ENCODE results near the gene B4GALT1. TPM values are rescaled to one million over a fixed set of nuclear protein-coding genes. Genes with fewer than 3 reads are reported as not detected.

B4GALT1 gene
- total RNA-seq, 1 experiment from 2014 or later: 32.0 TPM

DNA sequence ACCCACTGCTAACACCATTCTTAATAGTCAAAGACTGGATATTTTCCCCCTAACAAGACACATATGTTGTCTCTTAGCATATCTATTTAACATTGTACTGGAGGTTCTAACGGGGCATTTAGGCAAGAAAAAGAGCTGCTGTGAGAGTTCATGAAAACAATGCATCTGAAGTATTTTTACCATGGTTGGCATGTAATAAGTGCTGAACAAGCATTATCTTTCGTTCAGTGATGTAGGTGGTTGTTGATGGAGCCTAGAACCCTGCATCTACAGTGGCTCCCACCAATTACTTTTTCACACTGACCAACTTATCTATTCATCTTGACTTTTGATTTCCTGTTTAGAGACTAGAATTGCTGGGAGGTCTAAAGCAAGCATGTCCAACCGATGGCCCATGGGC, 12.8 kb downstream of the B4GALT1 start:
- intact Hi-C loops (cut with micrococcal nuclease; ENCODE audit: unreplicated experiment): no loop called here
- ChIA-PET POLR2A (ENCODE audit: low non-redundant PET) (no interaction called here), CTCF (interaction anchor here (0.7 kb wide), 1 partner anchor 55 kb away, joined by 3 read pairs; no protein-coding TSS in a partner anchor)
- Histone ChIP-seq H3K27me3 (replicated peaks; ENCODE audit: insufficient read depth, low read depth, low read length, poor library complexity) (no peaks in the 10 kb centered on the region), H3K4me3 (ENCODE audit: low read depth, low read length, poor library complexity, severe bottlenecking) (no peak overlapping the region), H3K4me1 (ENCODE audit: insufficient read depth, low read length, poor library complexity, severe bottlenecking) (peaks cover 45% of the 10 kb centered on the region), H3K9me3 (ENCODE audit: low read depth, low read length, poor library complexity, severe bottlenecking) (no peaks in the 10 kb centered on the region), H3K27ac (ENCODE audit: low read depth, low read length, poor library complexity, severe bottlenecking) (no peak overlapping the region), H3K36me3 (ENCODE audit: insufficient read depth, low read length, poor library complexity, severe bottlenecking) (no peaks in the 10 kb centered on the region)
- DNase-seq (ENCODE audit: low spot score): no peak
- BruUV-seq (replicated peaks): no TSS peak
- TF ChIP-seq CTCF (conservative IDR thresholded peaks at IDR 0.05; ENCODE audit: low read depth, low read length): no peak
- no peak for TF ChIP-seq EZH2 (IDR thresholded peaks at IDR 0.05; ENCODE audit: borderline replicate concordance, low read depth, low read length, poor library complexity, severe bottlenecking)

DNA sequence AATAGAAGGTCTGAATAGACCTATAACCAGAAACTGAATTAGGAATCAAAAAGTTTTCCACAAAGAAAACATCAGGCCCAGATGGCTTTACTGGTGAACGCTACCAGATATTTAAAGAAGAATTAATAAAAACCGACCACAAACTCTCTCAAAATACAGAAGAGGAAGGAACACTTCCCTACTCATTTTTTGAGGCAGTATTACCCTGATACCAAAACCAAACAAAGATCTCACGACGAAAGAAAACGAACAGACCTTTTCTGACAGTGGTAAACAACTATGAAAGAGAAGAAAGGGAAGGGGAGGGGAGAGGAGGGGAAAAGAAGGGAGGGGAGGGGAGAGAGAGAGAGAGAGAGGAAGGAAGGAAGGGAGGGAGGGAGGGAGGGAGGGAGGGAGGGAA, 13.5 kb downstream of the B4GALT1 start:
- H3K4me1 ChIP-seq (ENCODE audit: insufficient read depth, low read length, poor library complexity, severe bottlenecking): peaks cover 42% of the 10 kb centered on the region
- no TSS peak for BruUV-seq (replicated peaks)
- CTCF ChIA-PET: no interaction called here

GRCh38 chr9:33153001-33153400, 14.1 kb downstream of the B4GALT1 start:
- peaks cover 38% of the 10 kb centered on the region for H3K4me1 ChIP-seq (ENCODE audit: insufficient read depth, low read length, poor library complexity, severe bottlenecking)
- POLR2A ChIA-PET (ENCODE audit: low non-redundant PET): no interaction called here
- no peak overlapping the region for H3K27ac ChIP-seq (ENCODE audit: low read depth, low read length, poor library complexity, severe bottlenecking)
- no peaks in the 10 kb centered on the region for H3K9me3 ChIP-seq (ENCODE audit: low read depth, low read length, poor library complexity, severe bottlenecking)
- CTCF ChIA-PET: no interaction called here
- no peak for DNase-seq (ENCODE audit: low spot score)
- H3K27me3 ChIP-seq (replicated peaks; ENCODE audit: insufficient read depth, low read depth, low read length, poor library complexity): no peaks in the 10 kb centered on the region
- no peaks in the 10 kb centered on the region for H3K36me3 ChIP-seq (ENCODE audit: insufficient read depth, low read length, poor library complexity, severe bottlenecking)
- H3K4me3 ChIP-seq (ENCODE audit: low read depth, low read length, poor library complexity, severe bottlenecking): no peak overlapping the region
- TF ChIP-seq CTCF (conservative IDR thresholded peaks at IDR 0.05; ENCODE audit: low read depth, low read length): no peak
- no peak for TF ChIP-seq EZH2 (IDR thresholded peaks at IDR 0.05; ENCODE audit: borderline replicate concordance, low read depth, low read length, poor library complexity, severe bottlenecking)
- BruUV-seq (replicated peaks): no TSS peak
- intact Hi-C loops (cut with micrococcal nuclease; ENCODE audit: unreplicated experiment): no loop called here

More for the DNA sequence above, 13.5 kb downstream of the B4GALT1 start:
- TF ChIP-seq EZH2 (IDR thresholded peaks at IDR 0.05; ENCODE audit: borderline replicate concordance, low read depth, low read length, poor library complexity, severe bottlenecking): no peak
- no peak for TF ChIP-seq CTCF (conservative IDR thresholded peaks at IDR 0.05; ENCODE audit: low read depth, low read length)
- Histone ChIP-seq H3K9me3 (ENCODE audit: low read depth, low read length, poor library complexity, severe bottlenecking) (no peaks in the 10 kb centered on the region), H3K4me3 (ENCODE audit: low read depth, low read length, poor library complexity, severe bottlenecking) (no peak overlapping the region), H3K27ac (ENCODE audit: low read depth, low read length, poor library complexity, severe bottlenecking) (no peak overlapping the region), H3K27me3 (replicated peaks; ENCODE audit: insufficient read depth, low read depth, low read length, poor library complexity) (no peaks in the 10 kb centered on the region), H3K36me3 (ENCODE audit: insufficient read depth, low read length, poor library complexity, severe bottlenecking) (no peaks in the 10 kb centered on the region)
- no peak for DNase-seq (ENCODE audit: low spot score)
- POLR2A ChIA-PET (ENCODE audit: low non-redundant PET): no interaction called here
- intact Hi-C loops (cut with micrococcal nuclease; ENCODE audit: unreplicated experiment): no loop called here
